Forelimb muscle (tissue), 1 donor: ENCODE results near the gene RARS1. TPM values are rescaled to one million over a fixed set of nuclear protein-coding genes. Genes with fewer than 3 reads are reported as not detected.
A peak's percentile ranks its signal among the peaks of the same experiment; 100 is the strongest.

Experiments used
- DNase-seq: peaks from one replicate; pipeline ENCODE4 v3.0.0-alpha.2; 2013; ENCODE audit warnings: low read depth
- polyA plus RNA-seq: library from polyadenylated mRNA; unstranded; fragments of 120-200 nt; gene quantifications from one replicate; pipeline ENCODE4 v1.2.1, GENCODE V29; 2013; ENCODE audit not compliant: insufficient read length

Gene RARS1
- polyA plus RNA-seq = 53.3 TPM

DNA sequence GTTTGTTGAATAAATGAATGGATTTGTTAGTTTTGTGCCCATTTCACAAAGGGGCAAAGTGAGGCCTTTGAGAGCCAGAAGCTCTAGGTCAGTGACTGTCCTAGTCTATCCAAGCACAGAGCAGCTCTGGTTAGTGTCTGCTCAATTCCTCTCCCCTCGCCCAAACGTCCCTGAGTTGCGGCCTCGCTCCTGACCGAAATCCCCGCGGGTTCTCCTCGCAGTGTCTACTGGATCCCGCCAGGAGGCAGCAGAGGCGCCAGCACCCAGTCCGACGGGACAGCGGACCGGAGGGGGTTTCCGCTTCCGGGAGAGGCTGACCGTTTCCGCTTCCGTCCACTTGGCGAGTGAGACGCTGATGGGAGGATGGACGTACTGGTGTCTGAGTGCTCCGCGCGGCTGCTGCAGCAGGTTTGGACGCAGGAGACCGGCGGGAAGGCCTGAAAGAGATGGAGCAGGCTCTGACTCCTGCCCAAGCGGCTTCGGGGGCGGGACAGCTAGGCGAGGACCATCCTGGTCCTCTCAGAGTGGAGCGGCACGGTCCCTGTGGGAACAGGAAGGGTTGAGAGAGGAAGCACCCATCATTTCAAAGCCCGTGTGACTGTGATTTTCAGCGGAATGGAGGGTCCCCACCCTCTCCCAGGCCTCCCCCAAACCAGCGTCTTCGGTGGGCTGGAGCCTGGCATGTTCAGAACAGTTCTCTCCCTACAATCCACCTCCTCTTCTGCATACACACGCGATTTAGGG, at the start of gene RARS1:
TSS of gene RARS1 (plus strand) at position 336 of the 744 bp plus-strand sequence. CDS start at position 364, 28 bp downstream.
- DNase-seq = peak; percentile 90

DNA sequence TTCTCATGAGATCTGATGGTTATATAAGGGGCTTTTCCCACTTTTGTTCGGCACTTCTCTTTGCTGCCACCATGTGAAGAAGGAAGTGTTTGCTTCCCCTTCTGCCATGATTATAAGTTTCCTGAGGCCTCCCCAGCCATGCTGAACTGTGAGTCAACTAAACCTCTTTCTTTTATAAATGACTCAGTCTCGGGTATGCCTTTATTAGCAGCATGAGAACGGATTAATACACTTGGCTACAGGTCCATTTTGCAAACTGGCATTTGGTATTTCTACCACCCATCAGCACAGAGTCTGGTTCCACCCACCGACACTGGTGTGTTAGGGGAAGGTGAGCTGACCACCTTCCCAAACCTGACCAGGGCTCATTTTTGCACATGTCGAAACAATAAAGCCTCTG, 47.9 kb upstream of the RARS1 start:
- DNase-seq = no peak

DNA sequence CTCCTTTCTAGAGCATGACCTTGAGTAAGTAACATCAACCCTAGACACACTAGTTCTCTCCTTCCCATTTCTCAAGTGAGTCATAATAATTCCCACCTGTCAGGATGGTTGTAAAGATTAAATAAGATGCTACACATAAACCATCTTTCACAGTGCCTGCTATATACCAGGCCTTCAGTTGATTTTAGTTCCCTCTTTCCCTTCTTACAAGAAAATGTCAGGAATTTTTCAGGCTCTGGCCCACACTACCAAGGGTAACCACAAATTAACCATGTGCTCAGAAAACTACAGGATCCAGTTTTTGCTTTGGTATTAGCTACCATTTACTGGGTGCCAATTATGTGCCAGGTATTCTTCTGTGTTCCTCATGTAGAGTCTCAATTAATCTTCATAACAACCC, 42.7 kb upstream of the RARS1 start:
- DNase-seq = no peak

DNA sequence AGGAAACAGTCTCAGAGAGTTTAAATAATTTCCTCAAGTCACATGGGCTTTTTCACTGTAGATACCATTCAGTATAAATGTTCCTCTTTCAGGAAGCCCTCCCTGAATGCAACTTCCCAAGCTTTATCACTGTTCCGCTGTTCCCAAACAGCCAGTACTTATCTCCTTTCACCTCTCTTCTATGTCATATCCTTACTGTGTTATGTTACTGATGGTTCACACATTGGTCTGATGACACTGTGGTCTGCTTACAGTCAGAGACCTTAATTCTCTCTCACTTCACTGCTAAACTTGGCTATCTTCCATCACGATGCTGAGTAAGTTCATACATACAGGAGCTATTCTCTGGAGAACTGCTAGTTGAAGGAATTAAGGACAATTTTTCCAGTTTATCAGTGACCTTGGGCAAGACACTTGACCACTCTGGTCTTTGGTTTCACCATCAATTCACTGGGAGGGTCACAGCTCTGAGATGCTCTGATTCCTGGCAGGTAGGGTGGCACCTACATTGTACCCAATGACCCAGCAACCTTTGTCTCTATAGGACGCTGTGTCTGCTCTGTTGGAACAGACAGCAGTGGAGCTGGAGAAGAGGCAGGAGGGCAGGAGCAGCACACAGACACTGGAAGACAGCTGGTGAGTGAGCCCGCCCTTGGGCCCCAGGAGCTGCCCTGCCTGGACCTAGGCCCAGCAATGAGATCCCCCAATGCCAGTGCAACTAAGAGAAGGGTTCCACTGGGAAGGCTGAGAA, 42.1 kb upstream of the RARS1 start:
- DNase-seq = no peak

DNA sequence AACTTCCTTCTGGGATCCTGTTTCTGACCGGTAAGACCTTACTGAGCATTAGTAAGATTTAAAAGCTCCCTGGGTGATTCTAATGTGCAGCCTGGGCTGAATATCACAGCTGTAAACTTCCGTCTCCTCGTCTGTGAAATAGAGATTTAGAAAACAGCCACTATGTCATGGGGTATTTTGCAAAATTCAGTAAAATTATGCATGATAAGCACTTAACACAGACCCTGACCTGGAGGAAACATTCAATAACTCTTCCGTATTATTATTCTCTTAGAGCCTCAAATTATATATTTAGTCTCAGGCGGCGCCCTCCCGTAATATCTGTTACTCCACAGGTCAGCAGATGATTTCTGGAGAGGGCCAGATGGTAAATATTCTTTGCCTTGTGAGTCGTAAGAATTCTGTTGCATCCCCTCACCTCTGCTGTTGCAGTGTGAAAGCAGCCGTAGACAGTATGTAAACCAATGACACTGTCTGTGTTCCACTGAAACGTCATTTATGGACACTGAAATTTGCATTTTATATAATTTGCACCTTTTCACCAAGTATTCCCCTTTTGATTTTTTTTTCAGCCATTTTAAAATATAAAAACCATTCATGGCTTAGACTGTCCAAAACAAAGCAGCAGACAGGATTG, 39.2 kb upstream of the RARS1 start:
- no peak for DNase-seq

DNA sequence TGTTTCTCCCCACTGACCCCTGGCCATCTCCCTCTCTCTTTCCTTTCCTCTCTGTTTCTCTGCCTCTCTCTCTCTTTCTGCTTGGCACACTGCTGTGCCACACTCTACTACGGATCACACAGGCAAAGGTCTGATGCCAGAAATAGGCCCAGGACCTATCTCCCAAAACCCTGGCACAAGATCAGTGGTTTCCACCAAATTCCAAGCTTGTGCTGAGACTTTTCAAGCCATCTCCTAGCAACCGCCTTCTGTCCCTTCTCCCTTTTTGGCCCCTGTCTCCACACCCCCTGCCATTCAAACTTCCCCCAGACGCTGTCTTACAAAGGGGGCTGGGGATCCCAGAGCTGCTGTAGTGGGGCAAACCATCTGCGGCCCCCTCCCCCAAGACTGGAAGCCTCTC, 38.5 kb upstream of the RARS1 start:
- DNase-seq = no peak

DNA sequence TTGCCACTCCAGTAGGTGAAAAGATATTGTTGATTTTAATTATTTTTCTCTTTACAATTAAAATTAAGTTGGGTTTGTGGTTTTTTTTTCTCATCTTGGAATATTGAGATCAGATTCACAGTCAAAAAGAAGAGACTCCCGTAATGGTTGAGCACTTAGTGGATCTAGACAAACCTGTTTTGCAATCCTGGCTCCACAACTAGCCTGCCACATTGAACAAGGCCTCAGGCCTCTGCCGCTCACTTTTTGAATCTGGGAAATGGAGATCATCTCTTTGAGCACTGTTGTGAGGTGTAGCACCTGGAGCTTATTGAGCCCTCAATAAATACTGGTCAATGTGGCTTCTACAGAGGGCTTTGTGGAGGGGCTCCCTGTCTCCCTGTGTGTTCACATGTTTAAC, 37.1 kb upstream of the RARS1 start:
- no peak for DNase-seq

DNA sequence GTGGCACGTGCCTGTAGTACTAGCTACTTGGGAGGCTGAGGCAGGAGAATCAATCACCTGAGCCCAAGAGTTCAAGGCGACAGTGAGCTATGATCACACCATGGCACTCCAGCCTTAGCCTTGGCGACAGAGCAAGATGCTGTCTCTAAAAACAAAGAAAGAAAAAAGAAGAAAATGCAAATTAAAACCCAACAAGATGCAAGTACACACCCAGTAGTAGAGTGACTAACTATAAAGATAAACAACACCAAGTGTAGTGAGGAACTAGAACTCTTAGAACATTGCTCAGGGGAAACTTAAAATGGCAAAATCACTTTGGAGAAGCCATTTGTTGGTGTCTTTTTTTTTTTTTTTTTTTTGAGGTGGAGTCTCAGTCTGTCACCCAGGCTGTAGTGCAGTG, 34.7 kb upstream of the RARS1 start:
- no peak for DNase-seq

DNA sequence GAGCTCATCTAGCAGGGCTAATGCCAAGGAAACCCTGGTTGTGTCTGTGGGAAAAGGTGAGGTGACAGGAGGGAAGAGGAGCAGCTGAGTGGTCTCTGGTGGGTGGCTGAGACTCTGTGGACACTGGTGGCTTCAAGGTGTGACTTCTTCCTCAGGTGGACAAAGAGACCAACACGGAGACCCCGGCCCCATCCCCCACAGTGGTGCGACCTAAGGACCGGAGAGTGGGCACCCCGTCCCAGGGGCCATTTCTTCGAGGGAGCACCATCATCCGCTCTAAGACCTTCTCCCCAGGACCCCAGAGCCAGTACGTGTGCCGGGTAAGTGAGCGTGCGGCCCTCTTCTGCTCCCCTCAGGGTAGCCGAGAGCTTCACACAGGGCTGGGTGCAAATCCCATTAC, 31.1 kb upstream of the RARS1 start:
- DNase-seq = no peak

DNA sequence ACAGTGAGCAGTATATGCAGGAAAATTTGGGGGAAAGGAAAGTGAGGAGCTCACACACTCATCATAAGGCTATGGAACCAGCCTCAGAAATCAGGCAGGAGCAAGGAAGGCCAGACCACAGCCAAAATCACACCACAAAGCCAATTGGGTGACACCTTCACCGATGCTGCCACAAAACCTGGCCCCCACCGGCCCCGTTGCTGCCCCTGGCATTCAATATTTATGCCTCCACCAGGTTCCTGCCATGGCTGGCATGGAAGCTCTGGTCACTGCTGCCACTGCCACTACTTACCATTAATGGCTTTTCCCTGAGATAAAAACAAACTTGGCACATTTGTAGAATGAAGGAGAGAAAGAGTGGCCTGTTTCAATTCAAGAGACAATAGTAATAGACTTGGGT, 28.7 kb upstream of the RARS1 start:
- DNase-seq = no peak

DNA sequence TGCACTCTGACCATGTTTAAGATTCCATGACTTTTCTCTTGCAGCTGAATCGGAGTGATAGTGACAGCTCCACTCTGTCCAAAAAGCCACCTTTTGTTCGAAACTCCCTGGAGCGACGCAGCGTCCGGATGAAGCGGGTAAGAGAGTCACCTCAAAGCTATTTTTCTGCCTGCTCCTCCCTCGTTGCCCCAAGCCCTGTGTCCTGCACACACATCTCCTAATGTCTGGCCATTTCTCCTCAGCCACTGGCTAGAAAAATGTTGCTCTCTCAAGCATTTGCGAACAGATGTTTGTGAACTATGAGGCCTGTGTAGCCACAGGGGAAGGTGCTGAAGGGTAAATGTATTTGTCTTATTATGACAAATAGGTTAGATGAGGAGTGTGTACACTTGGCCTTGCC, 25.7 kb upstream of the RARS1 start:
- no peak for DNase-seq

DNA sequence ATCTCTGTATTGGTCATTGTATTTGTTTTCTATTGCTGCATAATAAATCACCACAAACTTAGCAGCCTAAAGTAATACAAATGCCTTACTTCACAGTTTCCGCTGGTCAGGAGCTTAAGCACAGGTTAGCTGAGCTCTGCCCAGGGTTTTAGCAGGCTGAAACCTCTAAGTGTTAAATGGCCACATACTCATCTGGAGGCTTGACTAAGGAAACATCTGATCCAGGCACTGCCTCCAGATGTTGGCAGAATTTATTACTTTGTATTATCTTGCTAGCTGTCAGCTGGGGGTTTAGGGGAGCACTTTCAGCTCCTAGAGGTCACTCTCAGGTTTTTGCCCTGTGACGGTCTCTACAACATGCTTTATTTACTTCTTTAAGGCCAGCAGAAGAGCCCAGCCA, 23.2 kb upstream of the RARS1 start:
- no peak for DNase-seq

DNA sequence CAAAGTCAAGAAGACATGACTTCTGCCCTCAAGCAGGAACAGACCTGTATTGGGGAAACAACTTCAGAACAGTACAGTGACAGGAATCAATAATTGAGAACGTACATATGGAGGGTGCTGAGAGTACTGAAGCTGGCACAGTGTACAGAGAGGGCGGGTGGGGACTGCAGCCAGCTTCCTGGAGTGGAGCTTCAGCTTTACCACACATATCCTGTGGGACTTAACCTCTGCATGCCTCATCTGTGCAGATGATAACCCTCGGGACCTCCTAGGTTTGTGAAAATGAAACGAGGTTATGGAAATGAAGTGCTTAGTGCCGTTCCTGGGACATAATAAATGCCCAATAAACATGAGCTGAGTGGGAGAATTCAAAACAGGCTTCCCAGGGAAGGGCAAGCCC, 22.1 kb upstream of the RARS1 start:
- no peak for DNase-seq

DNA sequence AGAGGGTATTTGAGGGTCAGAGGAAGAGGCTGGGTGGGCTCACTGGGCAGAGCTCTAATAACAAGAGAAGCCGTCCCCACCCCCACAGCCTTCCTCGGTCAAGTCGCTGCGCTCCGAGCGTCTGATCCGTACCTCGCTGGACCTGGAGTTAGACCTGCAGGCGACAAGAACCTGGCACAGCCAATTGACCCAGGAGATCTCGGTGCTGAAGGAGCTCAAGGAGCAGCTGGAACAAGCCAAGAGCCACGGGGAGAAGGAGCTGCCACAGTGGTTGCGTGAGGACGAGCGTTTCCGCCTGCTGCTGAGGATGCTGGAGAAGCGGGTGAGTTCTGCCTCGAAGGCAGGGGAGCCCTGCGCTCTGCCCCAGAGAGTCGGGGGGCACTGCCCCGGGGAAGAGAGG, 21.6 kb upstream of the RARS1 start:
- DNase-seq = no peak

DNA sequence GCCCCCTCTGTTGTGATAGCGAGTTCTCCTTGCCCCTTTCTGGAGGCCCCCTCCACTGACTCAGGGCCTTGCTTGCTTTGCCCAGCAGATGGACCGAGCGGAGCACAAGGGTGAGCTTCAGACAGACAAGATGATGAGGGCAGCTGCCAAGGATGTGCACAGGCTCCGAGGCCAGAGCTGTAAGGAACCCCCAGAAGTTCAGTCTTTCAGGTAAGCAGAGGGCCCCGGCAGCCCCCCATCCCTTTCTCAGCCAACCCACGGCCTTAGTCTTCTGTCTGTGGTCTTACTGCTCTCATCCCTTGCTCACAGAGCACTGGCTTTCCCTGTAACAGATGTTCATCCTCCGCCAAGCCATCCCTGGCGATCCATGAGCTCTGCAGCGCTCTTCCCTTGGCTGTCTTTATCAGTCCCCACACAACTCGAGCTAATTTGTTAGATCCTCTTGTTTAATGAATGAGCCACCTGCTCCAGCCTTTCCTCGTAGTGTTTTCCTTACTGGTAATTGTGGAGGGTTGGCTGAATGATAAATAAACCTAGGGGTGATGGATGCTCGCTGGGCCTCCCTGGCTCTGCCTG, 18.4 kb upstream of the RARS1 start:
- DNase-seq = no peak

DNA sequence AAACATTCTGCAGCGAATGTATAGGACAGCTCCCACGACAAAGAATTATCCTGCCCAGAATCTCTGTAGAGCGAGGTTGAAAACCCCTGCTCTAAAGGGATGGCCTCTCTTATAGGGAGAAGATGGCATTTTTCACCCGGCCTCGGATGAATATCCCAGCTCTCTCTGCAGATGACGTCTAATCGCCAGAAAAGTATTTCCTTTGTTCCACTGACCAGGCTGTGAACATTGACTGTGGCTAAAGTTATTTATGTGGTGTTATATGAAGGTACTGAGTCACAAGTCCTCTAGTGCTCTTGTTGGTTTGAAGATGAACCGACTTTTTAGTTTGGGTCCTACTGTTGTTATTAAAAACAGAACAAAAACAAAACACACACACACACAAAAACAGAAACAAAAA, 17.4 kb upstream of the RARS1 start:
- DNase-seq = no peak

DNA sequence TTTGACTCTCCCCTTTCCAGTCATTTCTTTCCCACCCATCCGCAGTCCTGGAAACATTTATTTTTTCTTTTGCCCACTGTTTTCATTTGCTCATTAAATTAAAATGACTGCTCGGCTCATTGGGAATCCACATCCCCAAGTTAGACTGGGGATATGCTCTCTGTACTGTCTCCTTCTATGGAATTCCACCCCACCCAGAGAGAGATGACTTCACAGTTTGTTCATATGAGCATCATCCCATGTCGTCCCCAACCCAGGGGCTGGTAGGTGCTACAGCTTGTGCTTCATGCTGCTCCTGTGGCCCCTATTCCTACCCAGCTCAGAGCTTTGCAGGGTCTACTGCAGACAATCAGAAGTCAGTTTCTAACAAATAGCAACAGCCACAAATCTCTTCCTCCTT, 16.5 kb upstream of the RARS1 start:
- no peak for DNase-seq

DNA sequence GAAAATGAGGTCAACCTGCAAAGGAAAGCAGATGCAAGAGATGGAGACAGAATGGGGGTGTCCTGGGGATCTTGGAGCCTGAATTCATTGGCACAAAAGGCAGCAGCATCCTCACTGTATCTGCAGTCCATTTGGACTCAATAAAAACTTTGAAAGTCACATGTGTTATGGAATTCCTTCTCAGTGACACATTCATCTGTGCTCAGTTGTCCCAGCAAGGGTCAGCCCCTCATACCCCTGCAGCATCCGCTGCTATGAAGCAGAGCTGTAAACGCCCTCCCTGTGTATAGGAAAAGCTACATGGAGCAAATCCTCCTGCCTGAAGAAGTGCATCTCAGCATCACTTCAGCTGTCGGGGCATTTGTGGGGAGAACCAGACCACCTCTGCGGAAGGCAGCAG, 14.5 kb upstream of the RARS1 start:
- no peak for DNase-seq

DNA sequence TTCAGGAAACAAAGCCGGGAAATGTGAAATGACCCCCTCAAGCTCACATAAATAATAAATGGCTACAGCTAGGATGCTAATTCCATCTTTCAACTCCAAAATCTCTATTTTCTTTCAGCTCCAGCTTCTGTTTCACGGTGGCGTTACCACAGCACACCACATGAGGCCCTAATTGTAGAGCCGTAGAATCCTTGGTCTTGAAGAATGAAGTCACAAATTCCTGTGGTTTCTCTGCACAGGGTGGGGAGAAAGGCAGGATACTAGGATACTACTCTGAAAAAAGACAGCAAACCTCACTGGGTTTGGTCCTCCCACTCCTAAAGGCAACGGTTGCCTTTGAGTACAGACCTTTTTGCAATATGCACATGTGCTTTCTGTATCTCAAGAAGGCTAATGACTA, 13.9 kb upstream of the RARS1 start:
- no peak for DNase-seq

DNA sequence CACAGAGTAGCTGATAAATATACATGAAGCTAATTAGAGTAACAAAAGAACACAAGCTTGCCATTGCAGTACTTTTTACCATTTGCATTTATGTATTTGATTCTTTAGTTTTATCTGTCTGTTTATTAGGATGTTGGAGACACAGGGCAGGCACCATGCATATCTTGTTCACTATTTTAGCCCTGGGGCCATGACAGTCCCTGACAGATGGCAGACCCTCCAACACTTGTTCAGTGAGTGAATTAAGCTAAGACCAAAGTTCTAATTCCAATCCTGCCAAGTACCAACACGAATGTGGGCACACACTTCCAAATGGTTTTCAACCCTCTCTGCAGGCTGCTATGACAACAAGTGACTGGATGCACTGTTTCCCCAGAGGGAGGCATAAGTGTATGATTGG, 12.0 kb upstream of the RARS1 start:
- DNase-seq = no peak

DNA sequence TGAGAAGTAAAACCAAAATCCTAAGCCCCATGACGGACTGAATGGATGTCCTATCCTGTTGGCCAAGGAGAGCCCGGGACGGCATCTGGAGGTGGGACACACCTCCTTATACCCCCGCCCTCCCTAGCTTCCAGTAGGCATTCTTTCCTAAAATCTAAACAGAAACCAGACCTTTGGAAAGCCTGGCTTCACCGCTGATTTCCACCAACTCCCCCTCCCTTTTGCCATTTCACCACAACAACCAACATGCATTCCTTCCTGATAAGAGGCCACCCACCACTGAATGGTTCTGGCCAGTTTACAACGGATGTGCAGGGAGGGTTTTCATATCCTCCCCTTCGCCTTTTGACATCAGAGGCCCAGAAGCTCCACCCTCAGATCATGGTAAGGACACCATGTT, 9.2 kb upstream of the RARS1 start:
- DNase-seq = no peak

DNA sequence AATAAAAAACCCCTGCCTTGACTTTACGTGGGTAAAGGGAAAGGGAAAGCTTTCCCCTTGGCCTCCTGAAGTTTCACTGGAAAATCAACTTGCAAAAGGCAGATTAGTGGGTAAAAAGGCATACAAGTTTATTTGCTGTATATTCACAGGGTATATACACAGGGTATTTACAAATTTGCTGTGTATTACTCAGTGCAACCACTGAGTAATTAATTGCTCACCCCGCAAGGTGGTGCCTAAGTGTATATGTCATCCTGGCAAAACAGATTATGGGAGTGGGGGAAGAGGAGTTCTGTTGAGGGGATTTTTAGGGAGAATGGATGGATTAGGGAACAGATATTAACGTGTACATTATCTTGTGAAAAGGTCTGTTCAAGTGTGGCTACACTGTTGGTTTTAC, 7.1 kb upstream of the RARS1 start:
- no peak for DNase-seq

DNA sequence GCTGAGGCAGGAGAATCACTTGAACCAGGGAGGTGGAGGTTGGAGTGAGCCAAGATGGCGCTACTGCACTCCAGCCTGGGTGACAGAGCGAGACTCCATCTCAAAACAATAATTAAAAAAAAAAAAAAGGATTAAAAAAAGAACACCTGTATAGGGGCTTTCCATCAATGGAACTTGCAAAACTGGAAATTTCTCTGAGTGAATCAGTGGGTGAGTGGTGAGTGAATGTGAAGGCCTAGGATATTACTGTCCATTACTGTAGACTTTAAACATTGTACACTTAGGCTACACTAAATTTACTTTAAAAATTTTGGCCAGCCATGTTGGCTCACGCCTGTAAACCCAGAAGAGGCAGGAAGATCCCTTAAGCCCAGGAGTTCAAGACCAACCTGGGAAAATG, 5.7 kb upstream of the RARS1 start:
- DNase-seq = no peak
